Small intestine (tissue), 7 donors: ENCODE data around the gene AK2. TPM values are rescaled to one million over a fixed set of nuclear protein-coding genes. Genes with fewer than 3 reads are reported as not detected.

Experiments used
- DNase-seq, 2 donors: peaks; one replicate each; pipeline versions ENCODE4 v3.0.0 to v3.0.0-alpha.2; 2013
- FAIRE-seq: peaks from 2 replicates; lab custom pipeline; 2012; peaks lifted over from hg19 to GRCh38; lab: Jason Lieb, UNC
- H3K27ac ChIP-seq, 3 donors: one replicate each; pipeline ENCODE4 v1.5.1; 2013; ENCODE audit warnings: low read length in 2 of 3, mild to moderate bottlenecking in 2 of 3, control low read depth in 1 of 3, inconsistent platforms in 1 of 3, low read depth in 1 of 3, moderate library complexity in 1 of 3
- H3K27me3 ChIP-seq, 3 donors: one replicate each; pipeline ENCODE4 v1.6.1; 2013; ENCODE audit warnings: low read length in 3 of 3, inconsistent platforms in 1 of 3; ENCODE audit not compliant: control insufficient read depth in 3 of 3, insufficient read depth in 3 of 3
- H3K36me3 ChIP-seq, 3 donors: one replicate each; pipeline ENCODE4 v1.6.1; 2013; ENCODE audit warnings: low read length in 3 of 3, inconsistent platforms in 1 of 3, low read depth in 1 of 3, mild to moderate bottlenecking in 1 of 3, moderate library complexity in 1 of 3; ENCODE audit not compliant: control insufficient read depth in 3 of 3, insufficient read depth in 2 of 3
- H3K4me1 ChIP-seq, 3 donors: one replicate each; pipeline ENCODE4 v1.6.1; 2013; ENCODE audit warnings: low read length in 2 of 3, inconsistent platforms in 1 of 3, low read depth in 1 of 3, mild to moderate bottlenecking in 1 of 3, moderate library complexity in 1 of 3; ENCODE audit not compliant: control insufficient read depth in 3 of 3, insufficient read depth in 2 of 3
- H3K4me3 ChIP-seq, 3 donors: one replicate each; pipeline ENCODE4 v1.5.1; 2013; ENCODE audit warnings: low read length in 3 of 3, control low read depth in 1 of 3, inconsistent platforms in 1 of 3, low read depth in 1 of 3, mild to moderate bottlenecking in 1 of 3, moderate library complexity in 1 of 3
- H3K9me3 ChIP-seq, 2 donors: one replicate each; pipeline ENCODE4 v1.6.1; 2013; ENCODE audit warnings: low read depth in 1 of 2, low read length in 1 of 2; ENCODE audit not compliant: control insufficient read depth in 2 of 2, insufficient read depth in 1 of 2
- WGBS, 3 donors: extraction: QIAGEN DNeasy Blood & Tissue Kit; methylation state at CpG; one replicate each; pipeline ENCODE4 v1.1.7; 2013; 5-methylcytosine and 5-hydroxymethylcytosine counted together
- polyA plus RNA-seq, 4 donors: library from polyadenylated mRNA; stranded (reverse) in 3 of 4; unstranded in 1 of 4; fragments of 200-250 nt in 3 of 4; fragments of 120-200 nt in 1 of 4; gene quantifications; one replicate each; pipeline versions ENCODE4 v1.2.1 to v1.2.3, GENCODE V29; 2013
- donor health status: healthy with polysubstance abuse.
- donor health status: control.
- donor health status: control.
- donor health status: Bipolar disorder and iron deficiency.
- donor health status: healthy.

Gene AK2
- polyA plus RNA-seq, 4 donors, result 180 to 210 (median 205) TPM

GRCh38 chr1:32989160-32990050, 47.3 kb downstream of the AK2 start:
- DNase-seq, result no peak
- H3K4me3 ChIP-seq, result no peak overlapping the region
- H3K9me3 ChIP-seq, result no peaks in the 10 kb centered on the region
- H3K27ac ChIP-seq, result peak overlapping the region in 1 of 3 donors; percentile 18
- no peaks in the 10 kb centered on the region for H3K36me3 ChIP-seq
- 57 to 86% (median 73%) methylated on average over 6 of the region's 6 CpGs for WGBS, 3 donors
- FAIRE-seq, result no peak
- H3K4me1 ChIP-seq, result peaks cover 0 to 19% (median 0%) of the 10 kb centered on the region in 3 donors
- no peaks in the 10 kb centered on the region for H3K27me3 ChIP-seq

- H3K36me3 ChIP-seq, result no peaks in the 10 kb centered on the region
- no peak for FAIRE-seq
- peak overlapping the region in 1 of 3 donors; percentile 18 for H3K27ac ChIP-seq
- no peaks in the 10 kb centered on the region for H3K9me3 ChIP-seq
- no peak for DNase-seq
- H3K27me3 ChIP-seq, result no peaks in the 10 kb centered on the region
- H3K4me1 ChIP-seq, result peaks cover 0 to 19% (median 0%) of the 10 kb centered on the region in 3 donors
- no peak overlapping the region for H3K4me3 ChIP-seq
Observed at GRCh38 chr1:32988665-32989064, 48.0 kb downstream of the AK2 start.

- Histone ChIP-seq H3K36me3 (no peaks in the 10 kb centered on the region), H3K27ac (no peak overlapping the region), H3K4me1 (peaks cover 0 to 14% (median 0%) of the 10 kb centered on the region in 3 donors), H3K9me3 (no peaks in the 10 kb centered on the region), H3K27me3 (no peaks in the 10 kb centered on the region), H3K4me3 (no peak overlapping the region)
- FAIRE-seq (no peak), DNase-seq (no peak)
- WGBS, 3 donors, result 88 to 100% (median 96%) methylated on average over 1 of the region's 1 CpG
Observed at GRCh38 chr1:32985226-32985625, 51.5 kb downstream of the AK2 start.

GRCh38 chr1:32984455-32985171, 52.1 kb downstream of the AK2 start:
- 51 to 100% (median 74%) methylated on average over 1 of the region's 1 CpG for WGBS, 3 donors
- H3K36me3 ChIP-seq, result no peaks in the 10 kb centered on the region
- peak overlapping the region in 1 of 3 donors; percentile 8 for H3K27ac ChIP-seq
- H3K9me3 ChIP-seq, result no peaks in the 10 kb centered on the region
- DNase-seq, result no peak
- FAIRE-seq, result no peak
- H3K4me1 ChIP-seq, result peaks cover 0 to 14% (median 0%) of the 10 kb centered on the region in 3 donors
- no peak overlapping the region for H3K4me3 ChIP-seq
- no peaks in the 10 kb centered on the region for H3K27me3 ChIP-seq

- H3K4me1 ChIP-seq, result peaks cover 0 to 14% (median 0%) of the 10 kb centered on the region in 3 donors
- H3K4me3 ChIP-seq, result no peak overlapping the region
- H3K27ac ChIP-seq, result no peak overlapping the region
- DNase-seq (no peak), FAIRE-seq (no peak)
- no peaks in the 10 kb centered on the region for H3K36me3 ChIP-seq
- WGBS, 3 donors, result 66 to 86% (median 82%) methylated on average over 4 of the region's 4 CpGs
- H3K27me3 ChIP-seq, result no peaks in the 10 kb centered on the region
- no peaks in the 10 kb centered on the region for H3K9me3 ChIP-seq
Observed at GRCh38 chr1:32984090-32984454, 52.6 kb downstream of the AK2 start.

- Histone ChIP-seq H3K4me1 (peaks cover 0 to 14% (median 0%) of the 10 kb centered on the region in 3 donors), H3K4me3 (no peak overlapping the region), H3K9me3 (peaks cover 0 to 2% of the 10 kb centered on the region in 2 donors), H3K27ac (no peak overlapping the region), H3K27me3 (no peaks in the 10 kb centered on the region), H3K36me3 (no peaks in the 10 kb centered on the region)
- no peak for DNase-seq
- 83 to 93% (median 90%) methylated on average over 3 of the region's 3 CpGs for WGBS, 3 donors
- no peak for FAIRE-seq
Observed at GRCh38 chr1:32983020-32983419, 53.7 kb downstream of the AK2 start.

GRCh38 chr1:32981003-32981901, 55.4 kb downstream of the AK2 start:
- DNase-seq (peak; percentile 54 to 93), FAIRE-seq (no peak)
- H3K9me3 ChIP-seq, result peaks cover 0 to 2% of the 10 kb centered on the region in 2 donors
- H3K4me1 ChIP-seq, result peaks cover 0 to 14% (median 0%) of the 10 kb centered on the region in 3 donors
- H3K27me3 ChIP-seq, result no peaks in the 10 kb centered on the region
- H3K36me3 ChIP-seq, result no peaks in the 10 kb centered on the region
- 5 to 17% (median 6%) methylated on average over 8 of the region's 8 CpGs for WGBS, 3 donors
- no peak overlapping the region for H3K4me3 ChIP-seq
- H3K27ac ChIP-seq, result peak overlapping the region; percentile 26 to 95 (median 95)

- WGBS, 3 donors, result 90 to 96% (median 96%) methylated on average over 10 of the region's 10 CpGs
Observed at GRCh38 chr1:32980080-32980479, 56.6 kb downstream of the AK2 start.

More at GRCh38 chr1:32980080-32980479, 56.6 kb downstream of the AK2 start:
- FAIRE-seq, result no peak
- DNase-seq, result no peak
- Histone ChIP-seq H3K4me3 (no peak overlapping the region), H3K27me3 (no peaks in the 10 kb centered on the region), H3K27ac (peak overlapping the region in 1 of 3 donors; percentile 95), H3K36me3 (no peaks in the 10 kb centered on the region), H3K4me1 (peaks cover 0 to 14% (median 0%) of the 10 kb centered on the region in 3 donors), H3K9me3 (peaks cover 0 to 2% of the 10 kb centered on the region in 2 donors)
